Stimulated activated CD8-positive, alpha-beta memory T cell treated with anti-CD3 and anti-CD28 coated beads, Interleukin-7, amount 100 ng/mL, for 24 hours (primary cell): ENCODE results near the gene ULK4.
"Not testable (repeated sequence)": the region's sequence is repeated elsewhere in the genome, so short reads cannot be mapped to it uniquely, and the experiment has no call there.

Experiments used
- DNase-seq: peaks from one replicate; pipeline ENCODE4 v3.0.0-alpha.2; 2020; ENCODE audit warnings: low read depth

ULK4 gene

DNA sequence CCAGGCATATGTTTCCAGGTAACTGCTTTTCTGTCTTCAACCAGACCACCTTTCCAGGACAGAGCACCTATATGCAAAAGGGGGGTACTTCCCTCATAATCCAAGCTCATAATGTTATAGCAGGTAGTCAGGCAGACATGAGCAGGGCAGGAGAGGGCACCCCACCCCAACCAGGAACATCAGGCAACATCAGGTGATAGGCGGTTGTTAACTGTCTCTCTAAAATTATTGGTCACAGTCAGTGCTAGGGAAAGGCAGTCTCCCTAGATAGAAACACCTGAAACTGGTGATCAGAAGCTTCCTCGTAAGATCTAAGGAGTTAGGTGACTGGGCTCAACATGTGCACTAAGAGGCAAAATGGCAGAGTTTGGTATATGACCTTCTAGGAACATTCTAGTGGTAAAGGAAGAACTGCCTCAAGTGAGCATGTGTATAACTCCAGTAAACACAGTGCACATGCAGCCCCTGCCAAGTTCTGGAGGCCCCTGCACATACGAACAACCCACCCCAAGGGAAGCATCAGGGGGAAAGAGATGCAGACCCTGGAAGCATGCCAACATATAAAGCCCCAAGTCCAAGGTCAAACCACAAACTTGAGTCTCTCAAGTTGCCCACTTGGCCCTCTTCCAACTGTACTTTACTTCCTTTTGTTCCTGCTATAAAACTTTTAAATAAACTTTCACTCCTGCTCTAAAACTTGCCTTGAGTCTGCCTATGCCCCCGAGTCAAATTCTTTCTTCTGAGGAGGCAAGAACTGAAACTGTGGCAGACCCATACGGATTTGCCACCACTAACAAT, 270.9 kb downstream of the ULK4 start:
- no peak for DNase-seq

GRCh38 chr3:41688595-41689380, 273.1 kb downstream of the ULK4 start:
- DNase-seq = no peak

GRCh38 chr3:41684797-41685735, 276.8 kb downstream of the ULK4 start:
- DNase-seq = no peak

GRCh38 chr3:41683666-41684350, 278.1 kb downstream of the ULK4 start:
- DNase-seq = no peak

DNA sequence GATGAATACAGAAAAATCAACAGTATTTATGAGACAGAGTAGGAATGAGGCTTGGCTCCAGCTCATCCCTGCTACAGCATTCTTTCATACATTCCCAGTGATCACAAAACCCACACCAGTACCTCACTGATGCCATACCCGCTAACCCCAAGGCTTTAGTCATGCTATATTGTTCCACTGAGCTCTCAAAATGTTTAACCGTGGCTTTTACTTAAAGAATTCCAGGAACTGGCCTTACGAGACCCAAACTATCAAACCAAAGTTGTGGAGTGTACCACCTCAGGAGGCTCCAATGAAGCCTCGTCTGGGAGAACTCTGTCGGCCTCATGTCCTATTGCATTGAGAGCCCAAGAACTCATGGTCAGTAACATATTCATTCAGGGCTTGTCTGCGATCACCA, 278.9 kb downstream of the ULK4 start:
- no peak for DNase-seq

DNA sequence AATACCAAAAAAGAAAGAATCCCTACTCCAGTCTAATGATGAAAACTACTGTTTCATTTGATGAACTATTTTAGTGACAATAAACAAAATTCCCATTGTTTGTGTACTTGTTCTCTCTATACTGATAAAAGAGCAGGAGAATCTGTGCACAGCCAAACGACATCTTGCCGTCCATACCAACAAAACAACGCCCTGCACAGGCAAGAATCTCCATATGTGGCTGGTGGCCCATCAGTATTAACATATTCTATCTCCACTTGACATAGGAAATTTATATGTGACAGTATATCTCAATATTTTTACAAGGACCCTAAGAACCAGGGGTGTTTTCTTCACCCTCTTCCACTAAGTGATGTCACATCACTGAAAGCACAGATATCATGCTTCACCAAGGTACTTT, 279.5 kb downstream of the ULK4 start:
- no peak for DNase-seq

DNA sequence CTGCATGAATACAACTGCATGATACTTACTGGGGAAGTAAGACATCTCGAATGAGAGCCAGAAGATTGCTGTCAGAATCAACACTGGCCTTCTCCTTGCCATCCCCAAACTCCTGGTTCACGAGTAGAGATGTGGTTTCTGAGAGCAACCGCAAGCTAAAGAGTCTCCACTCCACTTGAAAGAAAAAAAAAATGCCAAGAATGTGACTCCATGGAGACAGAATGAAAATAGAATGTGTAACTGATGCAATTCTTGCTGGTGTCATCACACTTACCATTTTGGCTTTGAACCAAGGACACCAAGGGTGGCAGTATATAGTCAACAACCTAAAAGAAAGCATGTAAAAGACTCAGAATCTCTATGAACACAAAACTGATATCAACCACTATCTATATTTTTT, 280.4 kb downstream of the ULK4 start:
- no peak for DNase-seq

DNA sequence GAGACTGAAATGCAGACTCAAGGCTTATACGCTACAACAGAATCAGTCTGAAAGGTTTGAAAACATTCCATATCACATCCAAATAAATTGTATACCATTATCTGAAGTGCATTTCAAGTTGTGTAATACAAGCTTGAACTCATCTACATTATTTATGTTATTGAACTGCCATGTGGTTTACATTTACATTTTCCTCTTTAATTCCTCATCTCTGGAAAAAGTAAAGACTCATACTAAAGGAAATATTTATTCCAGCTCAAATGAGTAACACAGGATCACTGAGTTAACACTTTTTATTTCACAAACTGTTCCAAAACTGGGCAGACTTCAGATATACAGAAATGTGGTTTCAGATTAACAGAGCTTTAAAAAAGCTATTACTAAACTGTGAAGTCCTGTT, 282.5 kb downstream of the ULK4 start:
- no peak for DNase-seq

- DNase-seq = not testable (repeated sequence)
Observed at GRCh38 chr3:41675102-41675501, 286.8 kb downstream of the ULK4 start.

GRCh38 chr3:41674449-41674848, 287.5 kb downstream of the ULK4 start:
- no peak for DNase-seq

- no peak for DNase-seq
Observed at GRCh38 chr3:41673650-41674049, 288.3 kb downstream of the ULK4 start.

- DNase-seq = no peak
Observed at GRCh38 chr3:41668379-41668778, 293.5 kb downstream of the ULK4 start.

GRCh38 chr3:41662288-41662687, 299.6 kb downstream of the ULK4 start:
- no peak for DNase-seq

GRCh38 chr3:41661796-41662195, 300.1 kb downstream of the ULK4 start:
- DNase-seq = no peak

DNA sequence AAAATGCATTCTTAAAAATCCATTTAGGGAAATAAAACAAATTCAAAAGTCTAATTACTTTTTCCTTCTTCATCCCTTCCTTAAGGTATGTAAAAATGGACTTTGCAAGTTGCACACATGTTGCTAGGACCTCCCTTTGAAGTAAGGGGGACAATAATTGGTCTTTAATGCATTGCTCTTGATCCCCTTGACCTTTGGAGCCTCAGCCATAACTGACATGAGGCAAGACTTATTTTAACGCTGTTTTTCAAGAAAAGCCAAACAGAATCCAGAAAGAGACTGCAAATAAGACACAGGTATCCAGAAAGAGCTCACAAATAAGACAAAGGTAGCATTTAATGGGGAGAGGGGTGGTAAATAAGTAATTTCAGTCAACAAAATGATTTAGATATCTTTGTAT, 301.4 kb downstream of the ULK4 start:
- DNase-seq = no peak

DNA sequence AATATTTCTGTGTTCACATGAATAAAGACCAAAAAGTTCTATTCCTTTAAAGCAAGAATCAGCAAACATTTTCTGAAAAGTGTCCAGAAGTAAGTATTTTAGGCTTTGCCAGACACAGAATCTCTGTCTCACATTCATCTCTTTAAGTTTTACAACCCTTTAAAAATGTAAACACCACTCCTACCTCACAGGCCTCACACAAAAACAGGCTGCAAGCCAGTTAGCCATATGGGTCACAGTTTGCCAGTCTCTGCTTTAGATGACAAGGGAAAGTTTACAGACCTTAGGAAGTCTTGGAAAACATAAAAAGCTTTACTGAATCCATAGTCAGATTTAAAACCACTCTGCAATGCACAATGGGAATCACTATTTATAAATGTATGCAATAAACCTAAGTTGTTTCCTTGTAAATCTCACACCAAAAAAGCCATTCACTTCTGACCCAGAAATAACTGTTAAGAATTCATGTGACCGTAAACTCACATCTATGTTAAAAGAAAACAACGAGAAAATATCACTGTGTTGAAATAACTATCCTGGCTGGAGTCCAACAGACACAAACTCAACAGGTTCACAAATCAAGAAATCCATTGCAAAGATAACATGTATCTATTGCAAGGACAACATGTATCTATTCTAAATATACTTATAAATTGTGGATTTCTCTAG, 308.2 kb downstream of the ULK4 start:
- DNase-seq = no peak

DNA sequence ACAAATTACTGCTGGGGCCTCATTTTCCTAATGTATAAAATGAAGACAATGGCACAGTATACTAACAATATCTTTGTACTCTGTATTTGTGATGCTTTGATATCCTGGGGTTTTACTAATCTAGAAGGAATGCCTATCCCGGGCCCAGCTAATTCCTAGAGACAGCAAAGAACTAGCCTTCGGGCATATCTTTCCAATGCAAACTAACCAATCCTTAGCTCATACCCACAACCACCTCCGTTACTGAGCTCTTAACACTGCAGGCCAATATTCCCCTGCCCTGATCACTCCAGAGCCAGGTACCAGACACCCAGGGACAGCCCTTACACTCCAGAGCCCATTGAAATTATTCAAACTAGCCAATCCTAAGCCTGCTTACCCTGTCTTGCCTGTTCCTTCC, 309.0 kb downstream of the ULK4 start:
- no peak for DNase-seq

DNA sequence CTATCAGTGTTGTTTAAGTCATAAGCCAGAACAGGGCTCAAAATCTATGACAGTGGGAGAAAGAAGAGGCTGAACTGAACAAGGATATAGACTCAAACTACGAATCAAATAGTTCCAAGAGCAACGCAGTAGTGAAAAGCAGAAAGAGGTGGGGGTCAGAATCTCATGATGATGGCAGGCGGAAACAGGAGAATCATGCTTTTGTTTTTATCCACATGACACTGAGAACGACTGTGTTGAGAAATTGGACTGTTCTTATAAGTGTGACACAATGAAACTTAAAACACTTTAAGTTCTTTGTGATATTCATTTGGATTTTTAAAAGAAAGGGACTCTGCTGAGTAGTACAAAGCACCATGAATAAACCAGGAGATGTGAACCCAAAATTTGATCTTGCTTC, 309.4 kb downstream of the ULK4 start:
- DNase-seq = no peak

GRCh38 chr3:41651718-41652117, 310.2 kb downstream of the ULK4 start:
- DNase-seq = no peak

- no peak for DNase-seq
Observed at GRCh38 chr3:41650406-41650805, 311.5 kb downstream of the ULK4 start.

- DNase-seq = no peak
Observed at GRCh38 chr3:41649129-41649739, 312.7 kb downstream of the ULK4 start.
